Ramos (cell line): ENCODE measurements around the gene STEAP3.

ENCODE experiments used
- in situ Hi-C: fragments of 300-500 bp; cut with MboI; formaldehyde crosslinking; loops from one replicate; pipeline ENCODE4 v1.14.3; 2022; ENCODE audit warnings: low sequenced_read_pairs; ENCODE audit not compliant: unreplicated experiment

The STEAP3 gene

GRCh38 chr2:119282996-119283511, 59.4 kb downstream of the STEAP3 start:
- in situ Hi-C loops, result no loop called here

GRCh38 chr2:119283873-119284331, 60.3 kb downstream of the STEAP3 start:
- in situ Hi-C loops, result no loop called here

- in situ Hi-C loops, result no loop called here
Measured at GRCh38 chr2:119286661-119287060, 63.0 kb downstream of the STEAP3 start.

GRCh38 chr2:119288576-119288975, 64.9 kb downstream of the STEAP3 start:
- in situ Hi-C loops, result no loop called here

GRCh38 chr2:119289093-119289492, 65.5 kb downstream of the STEAP3 start:
- in situ Hi-C loops, result no loop called here

GRCh38 chr2:119289642-119290041, 66.0 kb downstream of the STEAP3 start:
- in situ Hi-C loops, result no loop called here

GRCh38 chr2:119290859-119291587, 67.4 kb downstream of the STEAP3 start:
- in situ Hi-C loops, result no loop called here

- in situ Hi-C loops, result no loop called here
Measured at GRCh38 chr2:119291588-119292167, 68.0 kb downstream of the STEAP3 start.

GRCh38 chr2:119292226-119292625, 68.6 kb downstream of the STEAP3 start:
- in situ Hi-C loops, result no loop called here

GRCh38 chr2:119293254-119293653, 69.6 kb downstream of the STEAP3 start:
- in situ Hi-C loops, result no loop called here

- in situ Hi-C loops, result no loop called here
Measured at GRCh38 chr2:119293900-119294299, 70.3 kb downstream of the STEAP3 start.

- in situ Hi-C loops, result no loop called here
Measured at GRCh38 chr2:119294671-119295070, 71.0 kb downstream of the STEAP3 start.

- in situ Hi-C loops, result no loop called here
Measured at GRCh38 chr2:119295688-119296375, 72.2 kb downstream of the STEAP3 start.

GRCh38 chr2:119301413-119301812, 77.8 kb downstream of the STEAP3 start:
- in situ Hi-C loops, result loop anchor here (10.0 kb wide), 1 partner anchor 417 kb away; no protein-coding TSS in a partner anchor

- in situ Hi-C loops, result loop anchor here (10.0 kb wide), 1 partner anchor 420 kb away; no protein-coding TSS in a partner anchor
Measured at GRCh38 chr2:119304847-119305246, 81.2 kb downstream of the STEAP3 start.

- in situ Hi-C loops, result loop anchor here (10.0 kb wide), 1 partner anchor 421 kb away; no protein-coding TSS in a partner anchor
Measured at GRCh38 chr2:119305497-119306195, 82.0 kb downstream of the STEAP3 start.

GRCh38 chr2:119306196-119306590, 82.6 kb downstream of the STEAP3 start:
- in situ Hi-C loops, result loop anchor here (10.0 kb wide), 1 partner anchor 421 kb away; no protein-coding TSS in a partner anchor

- in situ Hi-C loops, result loop anchor here (10.0 kb wide), 1 partner anchor 423 kb away; no protein-coding TSS in a partner anchor
Measured at GRCh38 chr2:119307419-119308140, 83.9 kb downstream of the STEAP3 start.

GRCh38 chr2:119308793-119309330, 85.2 kb downstream of the STEAP3 start:
- in situ Hi-C loops, result loop anchor here (10.0 kb wide), 1 partner anchor 424 kb away; no protein-coding TSS in a partner anchor
